ENCODE measurements around the gene ERO1A.
A peak's percentile ranks its signal among the peaks of the same experiment; 100 is the strongest.

ERO1A gene

GRCh38 chr14:52693036-52693435, 2.3 kb downstream of the ERO1A start:
- H3K27me3 ChIP-seq (ENCODE audit: control insufficient read depth, insufficient read depth, low read length): peaks cover 19% of the 10 kb centered on the region
- no peaks in the 10 kb centered on the region for H3K9me3 ChIP-seq (ENCODE audit: control insufficient read depth, low read depth, low read length)
- H3K4me3 ChIP-seq (ENCODE audit: low read length): no peak overlapping the region
- H3K4me1 ChIP-seq (ENCODE audit: control insufficient read depth, low read depth, low read length): peaks cover 4% of the 10 kb centered on the region
- no peaks in the 10 kb centered on the region for H3K36me3 ChIP-seq (ENCODE audit: control insufficient read depth, low read depth, low read length)
- H3K27ac ChIP-seq (ENCODE audit: low read length): no peak overlapping the region
- no peak overlapping the region for H3K9ac ChIP-seq (ENCODE audit: low read length)

- Histone ChIP-seq H3K9me3 (ENCODE audit: control insufficient read depth, low read depth, low read length) (no peaks in the 10 kb centered on the region), H3K27ac (ENCODE audit: low read length) (no peak overlapping the region), H3K4me3 (ENCODE audit: low read length) (no peak overlapping the region), H3K36me3 (ENCODE audit: control insufficient read depth, low read depth, low read length) (no peaks in the 10 kb centered on the region), H3K27me3 (ENCODE audit: control insufficient read depth, insufficient read depth, low read length) (peaks cover 19% of the 10 kb centered on the region), H3K4me1 (ENCODE audit: control insufficient read depth, low read depth, low read length) (peaks cover 4% of the 10 kb centered on the region), H3K9ac (ENCODE audit: low read length) (no peak overlapping the region)
Measured at GRCh38 chr14:52692248-52692962, 3.0 kb downstream of the ERO1A start.

DNA sequence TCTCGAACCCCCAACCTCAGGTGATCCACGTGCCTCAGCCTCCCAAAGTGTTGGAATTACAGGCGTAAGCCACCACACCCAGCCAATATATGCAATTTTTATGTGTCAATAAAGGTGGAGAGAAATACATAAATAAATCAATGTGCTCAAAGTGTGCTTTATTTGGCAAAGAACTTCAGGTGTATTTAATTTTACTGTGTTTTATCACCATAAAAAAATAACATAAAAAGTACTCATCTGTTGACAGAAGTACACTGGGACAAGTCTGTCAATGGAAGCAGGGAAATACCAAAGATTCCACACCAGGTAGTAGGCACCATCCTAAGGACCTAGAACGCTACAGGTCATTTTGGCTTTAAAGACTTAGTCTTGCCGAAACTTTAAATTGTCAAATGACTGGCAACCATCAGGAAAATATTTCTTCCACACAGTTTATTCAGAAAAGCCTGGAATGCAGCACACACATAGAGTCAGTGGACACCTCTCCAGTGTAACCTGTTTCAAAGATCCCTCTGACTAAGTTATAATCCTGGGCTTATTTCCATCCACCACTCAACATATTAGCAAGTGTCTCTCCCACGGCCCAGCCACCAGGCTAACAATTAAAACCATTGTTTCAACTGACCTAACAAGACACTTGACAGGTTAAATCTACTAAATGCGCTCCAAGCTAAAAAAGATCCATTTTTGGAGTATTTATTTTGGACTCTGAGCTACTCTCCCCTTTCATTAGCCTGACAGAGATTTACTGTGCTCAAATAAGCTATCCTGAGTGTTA, 4.2 kb downstream of the ERO1A start:
- Histone ChIP-seq H3K27me3 (ENCODE audit: control insufficient read depth, insufficient read depth, low read length) (peaks cover 16% of the 10 kb centered on the region), H3K27ac (ENCODE audit: low read length) (no peak overlapping the region), H3K4me1 (ENCODE audit: control insufficient read depth, low read depth, low read length) (peaks cover 4% of the 10 kb centered on the region), H3K4me3 (ENCODE audit: low read length) (no peak overlapping the region), H3K36me3 (ENCODE audit: control insufficient read depth, low read depth, low read length) (no peaks in the 10 kb centered on the region), H3K9me3 (ENCODE audit: control insufficient read depth, low read depth, low read length) (no peaks in the 10 kb centered on the region), H3K9ac (ENCODE audit: low read length) (no peak overlapping the region)

DNA sequence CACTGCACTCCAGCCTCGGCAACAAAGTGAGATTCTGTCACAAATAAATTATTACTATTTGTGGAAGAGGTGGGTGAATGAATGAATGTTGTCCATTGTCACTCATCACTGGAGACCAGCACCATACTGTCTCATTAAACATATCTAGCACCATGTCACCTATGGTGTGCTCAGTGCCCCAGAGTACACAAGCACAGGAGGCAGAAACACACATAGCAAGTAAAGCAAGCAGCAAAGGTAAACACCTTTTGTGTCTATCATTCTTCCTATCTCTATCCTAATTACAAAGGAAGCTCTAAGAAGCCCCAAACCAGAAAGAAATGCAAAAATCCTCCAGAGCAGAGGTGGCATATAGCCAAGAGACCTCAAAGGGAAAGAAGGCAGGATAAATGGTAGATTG, 9.2 kb downstream of the ERO1A start:
- Histone ChIP-seq H3K9ac (ENCODE audit: low read length) (no peak overlapping the region), H3K36me3 (ENCODE audit: control insufficient read depth, low read depth, low read length) (no peaks in the 10 kb centered on the region), H3K27me3 (ENCODE audit: control insufficient read depth, insufficient read depth, low read length) (no peaks in the 10 kb centered on the region), H3K27ac (ENCODE audit: low read length) (no peak overlapping the region), H3K9me3 (ENCODE audit: control insufficient read depth, low read depth, low read length) (no peaks in the 10 kb centered on the region), H3K4me3 (ENCODE audit: low read length) (no peak overlapping the region), H3K4me1 (ENCODE audit: control insufficient read depth, low read depth, low read length) (peaks cover 4% of the 10 kb centered on the region)

DNA sequence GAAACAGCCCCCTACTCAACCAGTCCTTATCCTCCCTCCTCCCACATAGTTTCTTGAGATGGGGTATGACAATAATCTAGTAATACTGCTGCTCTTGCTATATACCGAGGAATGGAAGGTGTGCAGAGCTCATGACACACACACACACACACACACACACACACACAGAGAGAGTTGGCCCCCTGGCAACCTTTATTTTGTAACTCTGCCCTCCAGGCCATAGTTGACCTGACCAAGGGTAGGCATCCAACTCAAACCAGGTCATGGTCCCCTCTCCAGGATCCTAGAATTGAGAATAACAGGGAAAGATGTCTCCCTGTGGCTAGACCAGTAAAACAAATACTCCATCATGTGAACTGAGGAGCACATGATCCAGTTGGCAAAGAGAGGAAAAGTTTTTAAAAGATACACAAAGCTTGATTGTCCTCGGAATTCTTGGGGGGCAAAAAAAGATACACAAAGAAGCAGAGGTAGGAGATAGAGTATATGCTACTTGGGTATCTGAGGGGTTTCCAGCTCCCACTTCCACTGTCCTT, 11.3 kb downstream of the ERO1A start:
- H3K4me1 ChIP-seq (ENCODE audit: control insufficient read depth, low read depth, low read length): peaks cover 4% of the 10 kb centered on the region

GRCh38 chr14:52678591-52678990, 16.8 kb downstream of the ERO1A start:
- Histone ChIP-seq H3K27me3 (ENCODE audit: control insufficient read depth, insufficient read depth, low read length) (no peaks in the 10 kb centered on the region), H3K27ac (ENCODE audit: low read length) (no peak overlapping the region), H3K4me3 (ENCODE audit: low read length) (no peak overlapping the region), H3K4me1 (ENCODE audit: control insufficient read depth, low read depth, low read length) (no peaks in the 10 kb centered on the region), H3K9me3 (ENCODE audit: control insufficient read depth, low read depth, low read length) (no peaks in the 10 kb centered on the region), H3K36me3 (ENCODE audit: control insufficient read depth, low read depth, low read length) (peaks cover 8% of the 10 kb centered on the region), H3K9ac (ENCODE audit: low read length) (no peak overlapping the region)

More for the DNA sequence above, 11.3 kb downstream of the ERO1A start:
- H3K27me3 ChIP-seq (ENCODE audit: control insufficient read depth, insufficient read depth, low read length): no peaks in the 10 kb centered on the region
- H3K9me3 ChIP-seq (ENCODE audit: control insufficient read depth, low read depth, low read length): no peaks in the 10 kb centered on the region
- H3K9ac ChIP-seq (ENCODE audit: low read length): no peak overlapping the region
- no peak overlapping the region for H3K27ac ChIP-seq (ENCODE audit: low read length)
- H3K36me3 ChIP-seq (ENCODE audit: control insufficient read depth, low read depth, low read length): no peaks in the 10 kb centered on the region
- H3K4me3 ChIP-seq (ENCODE audit: low read length): no peak overlapping the region

GRCh38 chr14:52663850-52664249, 31.5 kb downstream of the ERO1A start:
- Histone ChIP-seq H3K9ac (ENCODE audit: low read length) (no peak overlapping the region), H3K27ac (ENCODE audit: low read length) (peak overlapping the region; percentile 12), H3K27me3 (ENCODE audit: control insufficient read depth, insufficient read depth, low read length) (no peaks in the 10 kb centered on the region), H3K36me3 (ENCODE audit: control insufficient read depth, low read depth, low read length) (peaks cover 3% of the 10 kb centered on the region), H3K4me3 (ENCODE audit: low read length) (no peak overlapping the region), H3K4me1 (ENCODE audit: control insufficient read depth, low read depth, low read length) (peaks cover 10% of the 10 kb centered on the region), H3K9me3 (ENCODE audit: control insufficient read depth, low read depth, low read length) (no peaks in the 10 kb centered on the region)

DNA sequence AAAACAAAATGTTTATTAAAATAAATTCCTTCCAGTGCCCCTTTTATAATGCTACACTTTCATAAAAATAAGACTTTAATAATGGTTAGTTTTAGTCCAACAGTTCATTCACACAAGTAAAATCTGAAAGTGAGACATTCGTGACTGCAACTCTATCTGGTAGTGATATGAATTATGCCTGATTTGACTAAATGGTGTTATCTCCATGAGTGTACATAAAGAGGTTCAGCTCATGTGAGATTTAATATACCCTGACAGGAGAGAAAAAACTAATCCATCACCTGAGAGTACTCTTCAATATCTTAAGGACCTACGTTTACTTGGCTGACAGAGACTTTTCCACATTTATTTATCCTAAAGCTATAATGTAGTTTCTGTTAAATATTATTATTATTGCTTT, 34.0 kb downstream of the ERO1A start:
- Histone ChIP-seq H3K4me3 (ENCODE audit: low read length) (no peak overlapping the region), H3K36me3 (ENCODE audit: control insufficient read depth, low read depth, low read length) (peaks cover 4% of the 10 kb centered on the region), H3K9me3 (ENCODE audit: control insufficient read depth, low read depth, low read length) (no peaks in the 10 kb centered on the region), H3K9ac (ENCODE audit: low read length) (no peak overlapping the region), H3K27me3 (ENCODE audit: control insufficient read depth, insufficient read depth, low read length) (no peaks in the 10 kb centered on the region), H3K4me1 (ENCODE audit: control insufficient read depth, low read depth, low read length) (peaks cover 10% of the 10 kb centered on the region), H3K27ac (ENCODE audit: low read length) (no peak overlapping the region)

DNA sequence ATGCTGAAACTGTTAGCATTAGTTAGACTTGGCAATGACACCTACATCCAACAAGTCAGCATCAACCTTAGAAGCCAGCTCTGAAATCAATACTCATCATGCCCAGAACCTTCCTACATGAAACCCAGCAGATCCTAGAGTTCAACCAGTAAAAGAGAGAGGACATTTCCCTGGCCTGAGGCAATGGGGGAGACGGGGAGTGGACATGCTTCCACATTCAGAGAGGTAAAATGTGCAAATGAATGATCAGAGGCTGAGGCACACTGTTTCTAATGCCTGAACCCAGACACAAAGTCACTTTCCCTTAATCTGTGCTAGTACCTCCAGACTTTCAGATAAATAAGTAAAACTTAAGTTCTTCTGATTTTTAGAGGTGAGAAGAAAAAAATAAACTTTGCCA, 34.5 kb downstream of the ERO1A start:
- H3K4me3 ChIP-seq (ENCODE audit: low read length): no peak overlapping the region
- peaks cover 10% of the 10 kb centered on the region for H3K4me1 ChIP-seq (ENCODE audit: control insufficient read depth, low read depth, low read length)
- H3K36me3 ChIP-seq (ENCODE audit: control insufficient read depth, low read depth, low read length): peaks cover 4% of the 10 kb centered on the region
- no peaks in the 10 kb centered on the region for H3K9me3 ChIP-seq (ENCODE audit: control insufficient read depth, low read depth, low read length)
- H3K9ac ChIP-seq (ENCODE audit: low read length): no peak overlapping the region
- H3K27ac ChIP-seq (ENCODE audit: low read length): no peak overlapping the region
- H3K27me3 ChIP-seq (ENCODE audit: control insufficient read depth, insufficient read depth, low read length): no peaks in the 10 kb centered on the region

DNA sequence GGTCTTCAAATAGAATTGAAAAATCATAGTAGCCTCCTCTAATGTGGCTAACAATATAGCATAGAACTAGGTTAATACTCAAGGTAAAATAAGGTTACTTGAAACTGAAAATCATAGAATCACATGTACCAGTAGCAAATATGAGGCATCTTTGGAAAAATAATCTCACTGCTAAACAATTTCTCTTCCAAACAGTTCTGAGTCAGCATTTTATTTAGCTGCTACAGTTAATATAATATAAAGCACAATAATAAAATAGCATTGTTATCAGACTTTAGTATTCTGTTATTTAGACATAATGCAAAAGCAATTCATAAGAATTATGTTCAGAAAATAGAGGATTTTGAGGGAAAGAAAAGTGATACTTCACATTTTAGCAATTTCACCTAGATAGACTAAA, 35.0 kb downstream of the ERO1A start:
- Histone ChIP-seq H3K36me3 (ENCODE audit: control insufficient read depth, low read depth, low read length) (peaks cover 4% of the 10 kb centered on the region), H3K4me3 (ENCODE audit: low read length) (no peak overlapping the region)

DNA sequence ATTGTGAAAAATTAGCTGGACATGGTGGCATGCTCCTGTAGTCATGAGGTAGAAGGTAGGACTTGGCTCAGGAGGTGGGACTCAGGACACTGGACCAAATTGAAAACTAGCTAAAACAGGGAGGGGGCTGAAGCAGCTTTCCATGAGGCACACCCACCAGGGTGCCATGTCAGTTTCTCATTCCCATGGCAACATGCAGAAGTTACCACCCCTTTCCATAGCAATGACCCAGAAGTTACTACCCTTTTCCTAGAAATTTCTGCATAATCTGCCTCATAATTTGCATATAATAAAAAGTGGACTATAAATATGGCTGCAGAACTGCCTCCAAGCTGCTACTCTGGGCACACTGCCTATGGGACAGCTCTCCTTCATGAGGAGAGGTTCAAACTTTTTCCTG, 38.5 kb downstream of the ERO1A start:
- no peaks in the 10 kb centered on the region for H3K9me3 ChIP-seq (ENCODE audit: control insufficient read depth, low read depth, low read length)
- no peaks in the 10 kb centered on the region for H3K27me3 ChIP-seq (ENCODE audit: control insufficient read depth, insufficient read depth, low read length)
- H3K9ac ChIP-seq (ENCODE audit: low read length): no peak overlapping the region
- H3K4me1 ChIP-seq (ENCODE audit: control insufficient read depth, low read depth, low read length): no peaks in the 10 kb centered on the region
- H3K36me3 ChIP-seq (ENCODE audit: control insufficient read depth, low read depth, low read length): peaks cover 10% of the 10 kb centered on the region
- no peak overlapping the region for H3K4me3 ChIP-seq (ENCODE audit: low read length)
- H3K27ac ChIP-seq (ENCODE audit: low read length): no peak overlapping the region

More for the DNA sequence above, 35.0 kb downstream of the ERO1A start:
- no peak overlapping the region for H3K9ac ChIP-seq (ENCODE audit: low read length)
- peaks cover 10% of the 10 kb centered on the region for H3K4me1 ChIP-seq (ENCODE audit: control insufficient read depth, low read depth, low read length)
- no peaks in the 10 kb centered on the region for H3K9me3 ChIP-seq (ENCODE audit: control insufficient read depth, low read depth, low read length)
- H3K27ac ChIP-seq (ENCODE audit: low read length): no peak overlapping the region
- H3K27me3 ChIP-seq (ENCODE audit: control insufficient read depth, insufficient read depth, low read length): no peaks in the 10 kb centered on the region
